Duodenal mucosa (tissue), 2 donors: ENCODE data around the gene STOX1.

Experiments
- H3K27ac ChIP-seq: one replicate; pipeline ENCODE4 v1.7.0; 2013; ENCODE audit warnings: low read depth, low read length
- H3K27me3 ChIP-seq, 2 donors: one replicate each; pipeline ENCODE4 v1.7.0; 2013; ENCODE audit warnings: low read length in 2 of 2, control low read depth in 1 of 2; ENCODE audit not compliant: insufficient read depth in 2 of 2, control insufficient read depth in 1 of 2
- H3K36me3 ChIP-seq, 2 donors: one replicate each; pipeline ENCODE4 v1.7.0; 2013; ENCODE audit warnings: low read length in 2 of 2, control low read depth in 1 of 2; ENCODE audit not compliant: insufficient read depth in 2 of 2, control insufficient read depth in 1 of 2
- H3K4me1 ChIP-seq, 2 donors: one replicate each; pipeline ENCODE4 v1.7.0; 2013; ENCODE audit warnings: low read length in 2 of 2, control low read depth in 1 of 2; ENCODE audit not compliant: insufficient read depth in 2 of 2, control insufficient read depth in 1 of 2
- H3K4me3 ChIP-seq, 2 donors: one replicate each; pipeline ENCODE4 v1.7.0; 2013; ENCODE audit warnings: low read length in 2 of 2, low read depth in 1 of 2
- H3K9ac ChIP-seq, 2 donors: one replicate each; pipeline ENCODE4 v1.7.0; 2013; ENCODE audit warnings: low read length in 2 of 2, low read depth in 1 of 2
- H3K9me3 ChIP-seq, 2 donors: one replicate each; pipeline ENCODE4 v1.7.0; 2013; ENCODE audit warnings: low read length in 2 of 2, control low read depth in 1 of 2; ENCODE audit not compliant: control insufficient read depth in 1 of 2

STOX1 gene, protein sequence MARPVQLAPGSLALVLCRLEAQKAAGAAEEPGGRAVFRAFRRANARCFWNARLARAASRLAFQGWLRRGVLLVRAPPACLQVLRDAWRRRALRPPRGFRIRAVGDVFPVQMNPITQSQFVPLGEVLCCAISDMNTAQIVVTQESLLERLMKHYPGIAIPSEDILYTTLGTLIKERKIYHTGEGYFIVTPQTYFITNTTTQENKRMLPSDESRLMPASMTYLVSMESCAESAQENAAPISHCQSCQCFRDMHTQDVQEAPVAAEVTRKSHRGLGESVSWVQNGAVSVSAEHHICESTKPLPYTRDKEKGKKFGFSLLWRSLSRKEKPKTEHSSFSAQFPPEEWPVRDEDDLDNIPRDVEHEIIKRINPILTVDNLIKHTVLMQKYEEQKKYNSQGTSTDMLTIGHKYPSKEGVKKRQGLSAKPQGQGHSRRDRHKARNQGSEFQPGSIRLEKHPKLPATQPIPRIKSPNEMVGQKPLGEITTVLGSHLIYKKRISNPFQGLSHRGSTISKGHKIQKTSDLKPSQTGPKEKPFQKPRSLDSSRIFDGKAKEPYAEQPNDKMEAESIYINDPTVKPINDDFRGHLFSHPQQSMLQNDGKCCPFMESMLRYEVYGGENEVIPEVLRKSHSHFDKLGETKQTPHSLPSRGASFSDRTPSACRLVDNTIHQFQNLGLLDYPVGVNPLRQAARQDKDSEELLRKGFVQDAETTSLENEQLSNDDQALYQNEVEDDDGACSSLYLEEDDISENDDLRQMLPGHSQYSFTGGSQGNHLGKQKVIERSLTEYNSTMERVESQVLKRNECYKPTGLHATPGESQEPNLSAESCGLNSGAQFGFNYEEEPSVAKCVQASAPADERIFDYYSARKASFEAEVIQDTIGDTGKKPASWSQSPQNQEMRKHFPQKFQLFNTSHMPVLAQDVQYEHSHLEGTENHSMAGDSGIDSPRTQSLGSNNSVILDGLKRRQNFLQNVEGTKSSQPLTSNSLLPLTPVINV

DNA sequence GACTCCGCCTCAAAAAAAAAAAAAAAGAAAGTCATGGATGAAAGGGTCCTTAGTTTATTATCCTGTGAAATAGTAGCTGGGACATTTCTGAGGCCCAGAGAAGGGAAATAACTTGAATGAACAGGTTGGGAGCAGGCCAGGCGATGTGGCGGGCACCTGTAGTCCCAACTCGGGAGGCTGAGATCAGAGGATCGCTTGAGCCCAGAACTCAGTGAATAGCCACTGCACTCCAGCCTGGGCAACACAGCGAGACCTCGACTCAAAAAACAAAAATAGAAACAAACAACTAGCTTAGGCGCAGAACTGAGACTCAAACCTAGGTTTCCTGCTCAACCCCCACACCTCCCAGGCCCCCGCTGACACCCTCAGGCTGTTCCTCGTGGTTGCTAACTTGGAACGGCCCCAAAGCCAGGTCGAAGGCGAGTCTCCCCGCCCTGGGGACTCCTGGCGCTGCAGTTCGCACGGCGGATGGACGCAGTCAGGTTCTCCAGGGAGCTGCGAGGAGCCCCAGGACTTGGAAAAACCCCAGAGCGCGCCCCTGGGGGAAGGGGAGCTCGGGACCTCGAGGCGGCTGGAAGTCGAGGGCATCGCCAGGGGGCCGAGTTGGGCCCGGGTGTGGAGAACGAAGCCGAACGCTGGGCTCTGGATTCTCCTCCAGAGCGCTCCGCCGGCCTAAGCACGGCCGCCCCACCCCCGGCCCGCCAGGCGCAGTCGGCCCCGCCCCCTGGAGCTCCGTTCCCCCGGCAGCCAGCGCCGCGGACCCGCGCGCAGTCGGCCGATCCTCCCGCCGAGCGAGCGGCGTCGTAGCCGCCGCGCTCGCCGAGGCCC lies at the start of gene STOX1:
Gene STOX1 (plus strand): TSS at position 768 of the 828 bp plus-strand sequence. CDS start 93 bp downstream, outside the sequence.
- H3K4me3 ChIP-seq, result peak within 1 kb of the TSS; percentile 60 to 83
- H3K9me3 ChIP-seq, result no peaks in the 10 kb centered on the region
- peaks cover 3 to 5% of the 10 kb centered on the region in 2 donors for H3K4me1 ChIP-seq
- H3K27me3 ChIP-seq, result no peaks in the 10 kb centered on the region
- H3K27ac ChIP-seq, result no peak within 1 kb of the TSS
- no peaks in the 10 kb centered on the region for H3K36me3 ChIP-seq
- H3K9ac ChIP-seq, result peak within 1 kb of the TSS; percentile 61 to 69

DNA sequence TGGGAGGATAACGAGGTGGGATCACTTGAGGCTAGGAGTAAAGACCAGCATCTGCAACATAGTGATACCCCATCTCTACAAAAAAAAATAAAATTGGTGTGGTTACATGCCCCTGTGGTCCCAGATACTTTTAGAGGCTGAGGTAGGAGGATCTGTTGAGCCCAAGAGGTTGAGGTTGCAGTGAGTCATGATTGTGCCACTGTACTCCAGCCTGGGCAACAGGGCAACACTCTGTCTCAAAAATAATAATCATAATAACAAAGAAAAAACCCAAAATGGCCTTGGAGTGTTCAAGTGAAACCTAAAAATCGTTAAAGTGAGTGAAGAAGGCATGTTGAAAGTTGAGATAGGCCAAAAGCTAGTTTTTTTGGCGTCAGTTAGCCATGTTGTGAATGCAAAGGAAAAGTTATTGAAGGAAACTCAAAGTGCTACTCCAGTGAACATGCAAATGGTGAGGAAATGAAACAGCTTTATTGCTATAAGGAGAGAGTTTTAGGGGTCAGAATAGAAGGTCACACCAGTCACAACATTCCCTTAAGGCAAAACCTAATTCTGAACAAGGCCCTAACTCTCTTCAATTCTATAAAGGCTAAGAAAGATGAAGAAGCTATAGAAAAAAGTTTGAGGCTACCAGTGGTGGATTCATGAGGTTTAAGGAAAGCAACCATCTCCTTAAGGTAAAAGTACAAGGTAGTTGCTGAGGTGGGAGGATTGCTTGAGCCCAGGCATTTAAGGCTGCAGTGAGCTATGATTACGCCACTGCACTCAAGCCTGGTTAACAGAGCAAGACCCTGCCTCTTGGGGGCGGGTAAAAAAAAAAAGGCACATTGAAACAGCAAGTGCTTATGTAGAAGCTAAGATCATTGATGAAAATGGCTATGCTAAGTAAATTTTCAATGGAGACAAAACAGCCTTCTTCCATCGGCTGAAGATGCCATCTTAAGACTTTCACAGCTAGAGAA lies 45.4 kb upstream of the STOX1 start:
- H3K27me3 ChIP-seq, result no peaks in the 10 kb centered on the region
- no peak overlapping the region for H3K27ac ChIP-seq
- H3K36me3 ChIP-seq, result peaks cover 15 to 56% of the 10 kb centered on the region in 2 donors
- H3K9ac ChIP-seq, result no peak overlapping the region
- no peak overlapping the region for H3K4me3 ChIP-seq
- no peaks in the 10 kb centered on the region for H3K4me1 ChIP-seq
- no peaks in the 10 kb centered on the region for H3K9me3 ChIP-seq

DNA sequence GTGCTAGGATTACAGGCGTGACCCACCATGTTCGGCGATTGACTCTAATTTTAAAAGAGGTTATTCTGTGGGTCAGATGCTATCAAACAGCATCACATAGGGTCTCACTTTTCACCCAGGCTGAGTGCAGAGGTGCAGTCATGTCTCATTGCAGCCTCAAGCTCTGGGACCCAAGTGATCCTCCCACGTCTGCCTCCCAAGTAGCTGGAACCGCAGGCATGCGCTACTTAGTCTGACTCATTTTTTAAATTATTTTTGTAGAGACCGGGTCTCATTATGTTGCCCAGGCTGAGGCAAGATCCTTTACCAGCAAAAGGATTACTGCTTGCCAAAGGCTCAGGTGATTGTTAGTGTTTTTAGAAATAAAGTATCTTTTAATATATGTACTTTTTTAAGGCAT lies 42.9 kb upstream of the STOX1 start:
- Histone ChIP-seq H3K4me3 (no peak overlapping the region), H3K4me1 (no peaks in the 10 kb centered on the region), H3K27ac (no peak overlapping the region), H3K9ac (no peak overlapping the region), H3K36me3 (peaks cover 8 to 57% of the 10 kb centered on the region in 2 donors), H3K27me3 (no peaks in the 10 kb centered on the region), H3K9me3 (no peaks in the 10 kb centered on the region)

DNA sequence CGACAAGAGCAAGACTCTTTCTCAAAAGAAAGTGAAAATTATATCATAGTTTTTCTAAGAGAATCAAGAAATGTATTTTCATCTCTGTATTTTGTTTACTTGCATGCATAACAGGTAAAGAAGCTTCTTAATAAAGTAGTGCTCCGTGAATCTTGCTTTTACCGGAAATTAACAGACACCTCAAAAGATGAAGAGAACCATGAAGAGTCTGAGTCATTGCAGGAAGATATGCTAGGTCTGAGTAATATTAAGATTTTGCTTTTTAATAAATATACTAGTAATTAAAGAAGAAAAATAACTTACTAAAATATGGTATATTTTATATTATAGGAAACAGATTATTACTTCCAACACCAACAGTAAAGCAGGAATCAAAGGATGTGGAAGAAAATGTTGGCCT lies 39.5 kb upstream of the STOX1 start:
- Histone ChIP-seq H3K9ac (no peak overlapping the region), H3K4me3 (no peak overlapping the region), H3K27me3 (no peaks in the 10 kb centered on the region), H3K9me3 (no peaks in the 10 kb centered on the region), H3K36me3 (peaks cover 15 to 67% of the 10 kb centered on the region in 2 donors), H3K27ac (no peak overlapping the region), H3K4me1 (no peaks in the 10 kb centered on the region)

DNA sequence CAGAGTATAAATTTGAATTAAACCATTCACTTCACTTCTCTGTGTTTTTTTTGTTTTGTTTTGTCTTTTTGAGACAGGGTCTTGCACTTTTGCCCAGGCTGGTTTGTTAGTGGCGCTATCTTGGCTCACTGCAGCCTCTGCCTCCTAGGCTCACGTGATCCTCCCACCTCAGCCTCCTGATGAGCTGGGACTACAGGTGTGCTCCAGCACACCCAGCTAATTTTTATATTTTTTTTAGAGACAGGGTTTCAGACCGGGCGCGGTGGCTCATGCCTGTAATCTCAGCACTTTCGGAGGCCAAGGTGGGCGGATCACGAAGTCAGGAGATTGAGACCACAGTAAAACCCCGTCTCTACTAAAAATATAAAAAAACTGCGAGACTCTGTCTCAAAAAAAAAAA lies 36.9 kb upstream of the STOX1 start:
- H3K4me1 ChIP-seq, result no peaks in the 10 kb centered on the region
- H3K4me3 ChIP-seq, result no peak overlapping the region
- peaks cover 13 to 69% of the 10 kb centered on the region in 2 donors for H3K36me3 ChIP-seq
- no peak overlapping the region for H3K27ac ChIP-seq
- no peak overlapping the region for H3K9ac ChIP-seq
- H3K27me3 ChIP-seq, result no peaks in the 10 kb centered on the region
- H3K9me3 ChIP-seq, result no peaks in the 10 kb centered on the region

DNA sequence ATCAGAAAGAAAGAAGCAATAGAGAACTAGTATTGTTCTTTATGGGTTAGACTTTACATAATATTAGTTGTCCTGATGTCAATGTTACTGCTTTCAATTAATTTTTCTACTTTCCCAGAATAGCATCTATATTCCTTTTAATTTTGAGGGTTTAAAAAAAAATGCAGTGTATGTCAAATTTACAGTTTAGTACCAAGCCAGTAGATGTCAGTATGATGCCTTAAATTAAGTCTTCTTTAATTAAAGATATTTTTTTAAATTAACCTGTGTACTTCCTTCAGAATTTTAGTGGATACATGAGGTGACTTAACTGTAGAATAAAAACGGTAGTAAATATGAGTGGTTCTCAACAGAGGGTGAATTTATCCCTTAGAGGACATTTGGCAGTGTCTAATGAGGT lies 35.2 kb upstream of the STOX1 start:
- H3K36me3 ChIP-seq, result peaks cover 7 to 65% of the 10 kb centered on the region in 2 donors
- no peak overlapping the region for H3K27ac ChIP-seq
- no peak overlapping the region for H3K4me3 ChIP-seq
- no peaks in the 10 kb centered on the region for H3K27me3 ChIP-seq
- no peaks in the 10 kb centered on the region for H3K4me1 ChIP-seq
- H3K9ac ChIP-seq, result no peak overlapping the region
- H3K9me3 ChIP-seq, result no peaks in the 10 kb centered on the region

DNA sequence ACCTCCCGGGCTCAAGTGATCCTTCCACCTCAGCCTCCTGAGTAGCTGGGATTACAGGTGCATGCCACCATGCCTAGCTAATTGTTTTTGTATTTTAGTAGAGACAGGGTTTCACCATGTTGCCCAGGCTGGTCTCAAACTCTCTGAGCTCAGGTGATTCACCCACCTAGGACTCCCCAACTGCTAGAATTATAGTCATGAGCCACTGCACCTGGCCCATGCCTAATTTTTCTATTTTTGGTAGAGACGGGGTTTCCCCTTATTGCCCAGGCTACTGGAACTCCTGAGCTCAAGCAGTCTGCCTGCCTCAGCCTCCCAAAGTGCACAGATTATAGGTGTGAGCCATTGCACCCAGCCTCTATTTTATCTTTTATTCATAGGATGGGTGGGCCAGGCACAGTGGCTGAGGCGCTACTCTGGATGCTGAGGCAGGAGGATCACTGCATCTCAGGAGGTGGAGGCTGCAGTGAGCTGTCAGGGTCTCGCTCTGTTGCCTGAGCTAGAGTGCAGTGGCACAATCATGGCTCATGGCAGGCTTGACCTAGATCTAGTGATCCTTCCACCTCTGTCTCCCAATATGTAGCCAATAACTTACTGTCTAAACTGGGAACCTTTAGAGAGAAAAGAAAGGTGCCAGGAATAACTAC lies 31.3 kb upstream of the STOX1 start:
- Histone ChIP-seq H3K36me3 (peaks cover 0 to 33% of the 10 kb centered on the region in 2 donors), H3K27ac (no peak overlapping the region), H3K4me3 (no peak overlapping the region), H3K4me1 (no peaks in the 10 kb centered on the region), H3K27me3 (no peaks in the 10 kb centered on the region), H3K9me3 (no peaks in the 10 kb centered on the region), H3K9ac (no peak overlapping the region)

DNA sequence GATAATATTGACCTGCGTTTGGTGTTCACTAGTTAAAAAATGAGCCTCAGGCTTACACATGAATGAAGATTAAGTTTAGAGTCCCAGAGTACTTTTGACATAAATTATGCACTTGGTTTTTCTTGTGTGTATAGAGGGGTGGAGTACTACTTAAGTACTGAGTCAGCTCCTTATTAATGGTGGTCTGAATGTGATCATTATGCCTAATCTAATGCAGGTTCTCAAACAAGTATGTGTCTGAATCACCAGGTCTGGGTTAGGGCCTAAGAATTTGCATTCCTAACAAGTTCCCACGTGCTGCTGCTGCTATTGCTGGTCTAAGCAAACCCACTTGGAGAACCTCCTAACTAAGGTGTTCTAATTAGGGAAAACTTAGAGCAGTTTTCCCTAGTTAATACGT lies 30.7 kb upstream of the STOX1 start:
- no peak overlapping the region for H3K9ac ChIP-seq
- H3K4me1 ChIP-seq, result no peaks in the 10 kb centered on the region
- no peaks in the 10 kb centered on the region for H3K9me3 ChIP-seq
- peaks cover 0 to 30% of the 10 kb centered on the region in 2 donors for H3K36me3 ChIP-seq
- no peak overlapping the region for H3K27ac ChIP-seq
- no peaks in the 10 kb centered on the region for H3K27me3 ChIP-seq
- no peak overlapping the region for H3K4me3 ChIP-seq
